Measurements from ENCODE around the gene ZSCAN20. TPM values are rescaled to one million over a fixed set of nuclear protein-coding genes. Genes with fewer than 3 reads are reported as not detected.
"Not testable (repeated sequence)": the region's sequence is repeated elsewhere in the genome, so short reads cannot be mapped to it uniquely, and the experiment has no call there.

Gene ZSCAN20
- total RNA-seq, 1 experiment from 2014 or later, result 3.9 TPM

DNA sequence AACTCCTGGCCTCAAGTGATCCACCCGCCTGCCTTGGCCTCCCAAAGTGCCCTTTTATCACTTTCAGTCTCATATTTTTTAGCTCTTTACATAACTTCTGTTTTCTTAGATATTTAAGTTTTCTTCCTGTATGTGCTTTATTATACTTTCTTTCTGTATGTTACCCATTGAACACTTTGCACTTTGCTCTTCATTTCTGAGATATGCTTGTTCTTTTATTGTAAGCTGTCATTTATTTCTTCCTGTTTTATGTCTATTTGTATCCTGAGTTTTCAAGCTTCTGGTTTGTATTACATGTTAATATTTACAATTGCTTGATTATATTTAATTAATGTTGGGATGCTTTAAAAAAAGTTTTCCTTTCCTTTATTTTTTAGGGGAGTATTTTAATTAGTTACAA lies 35.7 kb downstream of the ZSCAN20 start:
- no peak overlapping the region for H3K4me2 ChIP-seq (ENCODE audit: insufficient read depth, insufficient read length, low read length)
- H2BK12ac ChIP-seq (ENCODE audit: insufficient read length, low read depth, low read length), result no peak overlapping the region
- H3T11ph ChIP-seq (ENCODE audit: low read length), result no peak overlapping the region
- peaks cover 0 to 6% (median 3%) of the 10 kb centered on the region in 3 experiments; a peak in 4 of 7 replicates for H3K36me3 Mint-ChIP-seq (ENCODE audit: insufficient read depth in 1 of 3, low read depth in 3 of 3)
- no peak overlapping the region for H3K4ac ChIP-seq (ENCODE audit: low read depth, low read length)
- no peaks in the 10 kb centered on the region for H4K20me1 ChIP-seq (ENCODE audit: control insufficient read depth, insufficient read depth, insufficient read length)
- no peak overlapping the region for H3K23ac ChIP-seq (ENCODE audit: insufficient read length, low read depth, low read length)
- H4K91ac ChIP-seq (ENCODE audit: insufficient read length, low read depth, low read length), result no peak overlapping the region
- no peak overlapping the region for H3K18ac ChIP-seq (ENCODE audit: insufficient read length, low read depth, low read length)
- H3K27ac Mint-ChIP-seq, result no peak overlapping the region
- H3K9me3 ChIP-seq (ENCODE audit: control insufficient read depth, low read depth, low read length), result no peaks in the 10 kb centered on the region
- no peak overlapping the region for H4K5ac ChIP-seq (ENCODE audit: insufficient read length, low read depth, low read length)
- H3K14ac ChIP-seq (ENCODE audit: insufficient read depth, low read length), result no peak overlapping the region
- no peak overlapping the region for H3K9ac ChIP-seq (ENCODE audit: extremely low read depth, insufficient read length, low read length)
- H3K4me1 Mint-ChIP-seq, result peaks cover 3 to 4% of the 10 kb centered on the region in 2 experiments
- no peak overlapping the region for H2BK120ac ChIP-seq (ENCODE audit: low read depth, low read length, poor library complexity, severe bottlenecking)
- WGBS (ENCODE audit: extremely low coverage, insufficient read length, low lambda C conversion rate), result no CpG with 5 or more reads among the region's 1 CpG
- no peak overlapping the region for H2BK5ac ChIP-seq (ENCODE audit: insufficient read length, low read length)
- DNase-seq, result no peak
- TF ChIP-seq, protein P1, sequence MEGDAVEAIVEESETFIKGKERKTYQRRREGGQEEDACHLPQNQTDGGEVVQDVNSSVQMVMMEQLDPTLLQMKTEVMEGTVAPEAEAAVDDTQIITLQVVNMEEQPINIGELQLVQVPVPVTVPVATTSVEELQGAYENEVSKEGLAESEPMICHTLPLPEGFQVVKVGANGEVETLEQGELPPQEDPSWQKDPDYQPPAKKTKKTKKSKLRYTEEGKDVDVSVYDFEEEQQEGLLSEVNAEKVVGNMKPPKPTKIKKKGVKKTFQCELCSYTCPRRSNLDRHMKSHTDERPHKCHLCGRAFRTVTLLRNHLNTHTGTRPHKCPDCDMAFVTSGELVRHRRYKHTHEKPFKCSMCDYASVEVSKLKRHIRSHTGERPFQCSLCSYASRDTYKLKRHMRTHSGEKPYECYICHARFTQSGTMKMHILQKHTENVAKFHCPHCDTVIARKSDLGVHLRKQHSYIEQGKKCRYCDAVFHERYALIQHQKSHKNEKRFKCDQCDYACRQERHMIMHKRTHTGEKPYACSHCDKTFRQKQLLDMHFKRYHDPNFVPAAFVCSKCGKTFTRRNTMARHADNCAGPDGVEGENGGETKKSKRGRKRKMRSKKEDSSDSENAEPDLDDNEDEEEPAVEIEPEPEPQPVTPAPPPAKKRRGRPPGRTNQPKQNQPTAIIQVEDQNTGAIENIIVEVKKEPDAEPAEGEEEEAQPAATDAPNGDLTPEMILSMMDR (conservative IDR thresholded peaks at IDR 0.05), result no peak
- peaks cover 1% of the 10 kb centered on the region; the same call in 1 of the 2 replicates for H3K27me3 Mint-ChIP-seq (ENCODE audit: low read depth)
- H3K27ac ChIP-seq (ENCODE audit: insufficient read length, low read depth, low read length), result no peak overlapping the region
- no peak overlapping the region for H2AK5ac ChIP-seq (ENCODE audit: insufficient read length, low read length)
- H2BK15ac ChIP-seq (ENCODE audit: low read depth, low read length), result no peak overlapping the region
- H3K23me2 ChIP-seq (ENCODE audit: insufficient read length, low read depth, low read length, poor library complexity, severe bottlenecking), result no peaks in the 10 kb centered on the region
- no peak overlapping the region for H3K56ac ChIP-seq (ENCODE audit: insufficient read length, low read depth, low read length)
- no peak overlapping the region for H3K4me3 Mint-ChIP-seq
- H3K27me3 ChIP-seq (ENCODE audit: insufficient read depth, low read length), result no peaks in the 10 kb centered on the region
- no peaks in the 10 kb centered on the region for H3K79me2 ChIP-seq (ENCODE audit: insufficient read depth, low read length)
- peaks cover 15 to 18% of the 10 kb centered on the region in 2 experiments; a peak in 4 of 5 replicates for H3K9me3 Mint-ChIP-seq
- no peaks in the 10 kb centered on the region for H3K79me1 ChIP-seq (ENCODE audit: insufficient read depth, low read depth, low read length, poor library complexity, severe bottlenecking)
- H3K4me1 ChIP-seq (ENCODE audit: insufficient read depth, low read length), result no peaks in the 10 kb centered on the region
- H2AFZ ChIP-seq (ENCODE audit: low read length), result no peak overlapping the region
- no peak overlapping the region for H4K8ac ChIP-seq (replicated peaks; ENCODE audit: insufficient read length, low read depth, low read length)
- no peak overlapping the region for H2BK20ac ChIP-seq (ENCODE audit: low read depth, low read length, poor library complexity, severe bottlenecking)

DNA sequence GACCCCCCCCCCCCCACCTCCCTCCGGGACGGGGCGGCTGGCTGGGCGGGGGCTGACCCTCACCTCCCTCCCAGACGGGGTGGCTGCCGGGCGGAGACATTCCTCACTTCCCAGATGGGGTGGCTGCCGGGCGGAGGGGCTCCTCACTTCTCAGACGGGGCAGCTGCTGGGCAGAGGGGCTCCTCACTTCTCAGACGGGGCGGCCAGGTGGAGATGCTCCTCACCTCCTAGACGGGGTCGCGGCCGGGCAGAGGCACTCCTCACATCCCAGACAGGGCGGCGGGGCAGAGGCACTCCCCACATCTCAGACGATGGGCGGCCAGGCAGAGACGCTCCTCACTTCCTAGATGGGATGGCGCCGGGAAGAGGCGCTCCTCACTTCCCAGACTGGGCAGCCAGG lies 36.8 kb downstream of the ZSCAN20 start:
- H2BK20ac ChIP-seq (ENCODE audit: low read depth, low read length, poor library complexity, severe bottlenecking); DNase-seq; H3K27ac ChIP-seq (ENCODE audit: insufficient read length, low read depth, low read length); H3K79me2 ChIP-seq (ENCODE audit: insufficient read depth, low read length); H3K18ac ChIP-seq (ENCODE audit: insufficient read length, low read depth, low read length); H3K14ac ChIP-seq (ENCODE audit: insufficient read depth, low read length); H3K4me3 Mint-ChIP-seq; H3K4me1 ChIP-seq (ENCODE audit: insufficient read depth, low read length); H3K27me3 Mint-ChIP-seq (ENCODE audit: low read depth); H2AK5ac ChIP-seq (ENCODE audit: insufficient read length, low read length); H2BK12ac ChIP-seq (ENCODE audit: insufficient read length, low read depth, low read length); H3K4me1 Mint-ChIP-seq; H4K91ac ChIP-seq (ENCODE audit: insufficient read length, low read depth, low read length); H3K23me2 ChIP-seq (ENCODE audit: insufficient read length, low read depth, low read length, poor library complexity, severe bottlenecking); H2BK5ac ChIP-seq (ENCODE audit: insufficient read length, low read length); H3K27me3 ChIP-seq (ENCODE audit: insufficient read depth, low read length); H2BK120ac ChIP-seq (ENCODE audit: low read depth, low read length, poor library complexity, severe bottlenecking); H3K9me3 ChIP-seq (ENCODE audit: control insufficient read depth, low read depth, low read length); H3K27ac Mint-ChIP-seq; H4K8ac ChIP-seq (replicated peaks; ENCODE audit: insufficient read length, low read depth, low read length); H3K36me3 Mint-ChIP-seq (ENCODE audit: insufficient read depth in 1 of 3, low read depth in 3 of 3); H2AFZ ChIP-seq (ENCODE audit: low read length); H2BK15ac ChIP-seq (ENCODE audit: low read depth, low read length); H3K79me1 ChIP-seq (ENCODE audit: insufficient read depth, low read depth, low read length, poor library complexity, severe bottlenecking); H3K4me2 ChIP-seq (ENCODE audit: insufficient read depth, insufficient read length, low read length); H3K4ac ChIP-seq (ENCODE audit: low read depth, low read length); H3K56ac ChIP-seq (ENCODE audit: insufficient read length, low read depth, low read length); H3K9ac ChIP-seq (ENCODE audit: extremely low read depth, insufficient read length, low read length); H4K20me1 ChIP-seq (ENCODE audit: control insufficient read depth, insufficient read depth, insufficient read length); H3T11ph ChIP-seq (ENCODE audit: low read length); H4K5ac ChIP-seq (ENCODE audit: insufficient read length, low read depth, low read length); H3K23ac ChIP-seq (ENCODE audit: insufficient read length, low read depth, low read length): not testable (repeated sequence)
- WGBS (ENCODE audit: extremely low coverage, insufficient read length, low lambda C conversion rate), result no CpG with 5 or more reads among the region's 24 CpGs
- peaks cover 15 to 18% of the 10 kb centered on the region in 2 experiments; a peak in 4 of 5 replicates for H3K9me3 Mint-ChIP-seq
